Subcutaneous abdominal adipose tissue (tissue), 5 donors: ENCODE measurements around the gene HIPK4.

Experiments
- H3K27ac ChIP-seq: one replicate; pipeline ENCODE4 v1.7.0; 2013; ENCODE audit warnings: low read depth, mild to moderate bottlenecking, inconsistent platforms, low read length, moderate library complexity
- H3K27me3 ChIP-seq, 5 donors: one replicate each; pipeline ENCODE4 v1.7.0; 2013; ENCODE audit warnings: low read length in 5 of 5, inconsistent platforms in 1 of 5; ENCODE audit not compliant: control insufficient read depth in 5 of 5, insufficient read depth in 4 of 5
- H3K36me3 ChIP-seq, 5 donors: one replicate each; pipeline ENCODE4 v1.7.0; 2013; ENCODE audit warnings: low read length in 5 of 5; ENCODE audit not compliant: control insufficient read depth in 5 of 5, insufficient read depth in 5 of 5
- H3K4me1 ChIP-seq, 5 donors: one replicate each; pipeline ENCODE4 v1.7.0; 2013; ENCODE audit warnings: low read length in 5 of 5, mild to moderate bottlenecking in 3 of 5, moderate library complexity in 1 of 5; ENCODE audit not compliant: control insufficient read depth in 5 of 5, insufficient read depth in 5 of 5
- H3K4me3 ChIP-seq, 5 donors: one replicate each; pipeline ENCODE4 v1.7.0; 2013; ENCODE audit warnings: low read length in 5 of 5, low read depth in 1 of 5
- H3K9ac ChIP-seq, 5 donors: one replicate each; pipeline ENCODE4 v1.7.0; 2013; ENCODE audit warnings: low read length in 5 of 5, mild to moderate bottlenecking in 4 of 5, moderate library complexity in 3 of 5
- H3K9me3 ChIP-seq, 5 donors: one replicate each; pipeline ENCODE4 v1.7.0; 2013; ENCODE audit warnings: low read length in 5 of 5; ENCODE audit not compliant: control insufficient read depth in 5 of 5
- donor health status: healthy.
- donor health status: healthy.
- donor health status: healthy.
- donor health status: healthy.
- donor health status: healthy.

HIPK4 gene

DNA sequence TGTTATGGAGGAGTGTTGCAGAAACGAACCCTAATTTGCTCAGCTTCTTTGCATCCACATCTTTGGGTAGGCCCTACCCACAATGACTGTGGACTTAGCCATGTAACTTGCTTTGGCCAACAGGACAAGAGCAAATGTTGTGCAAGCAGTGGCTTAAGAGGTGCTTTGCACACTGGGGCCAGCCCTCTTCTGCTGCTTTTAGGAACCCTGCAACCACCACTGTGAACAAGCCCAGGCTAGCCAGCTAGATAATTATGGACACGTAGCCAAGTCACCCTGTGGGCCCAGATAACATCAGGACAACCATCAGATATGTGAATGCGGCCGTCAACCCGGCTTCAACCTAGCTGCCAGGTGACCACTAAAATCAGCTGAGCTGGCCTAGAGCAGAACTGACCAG is 58.9 kb downstream of the HIPK4 start:
- Histone ChIP-seq H3K36me3 (peaks cover 10 to 84% (median 69%) of the 10 kb centered on the region in 5 donors), H3K27ac (no peak overlapping the region)

More for the DNA sequence above, 58.9 kb downstream of the HIPK4 start:
- no peak overlapping the region for H3K4me3 ChIP-seq
- H3K9me3 ChIP-seq = no peaks in the 10 kb centered on the region
- peak overlapping the region in 1 of 5 donors; percentile 1 for H3K9ac ChIP-seq
- no peaks in the 10 kb centered on the region for H3K27me3 ChIP-seq
- peaks cover 0 to 1% (median 0%) of the 10 kb centered on the region in 5 donors for H3K4me1 ChIP-seq
